AG09319 (cell line): ENCODE measurements around the gene SSPN.
"Not testable (repeated sequence)": the region's sequence is repeated elsewhere in the genome, so short reads cannot be mapped to it uniquely, and the experiment has no call there.

ENCODE experiments used
- DNase-seq: peaks from one replicate; pipeline ENCODE4 v3.0.0-alpha.2; 2010; ENCODE audit warnings: low read depth; ENCODE audit errors: extremely low read depth
- TF ChIP-seq, protein P1 (sequence below): IDR thresholded peaks from 2 replicates; pipeline ENCODE4 v1.5.1; 2011; ENCODE audit warnings: low read depth, mild to moderate bottlenecking, inconsistent platforms, low read length, moderate library complexity

SSPN gene

DNA sequence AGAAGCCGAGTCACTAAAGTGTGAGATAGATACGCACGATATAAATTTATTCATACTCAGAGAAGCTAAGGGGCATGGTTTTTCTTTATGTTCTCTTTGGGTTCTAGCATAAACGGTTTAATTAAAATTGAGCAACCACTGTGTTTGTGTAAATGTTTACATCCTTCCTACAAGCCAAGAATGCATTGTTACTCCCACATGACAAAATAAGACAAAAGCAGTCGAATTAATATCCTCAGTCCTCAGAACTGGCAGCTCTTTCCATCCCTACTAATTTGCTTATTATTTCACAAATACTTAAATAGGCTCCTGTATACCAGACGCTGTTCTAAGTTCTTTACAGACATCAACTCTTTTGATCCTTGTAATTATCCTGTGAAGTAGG, 32.0 kb downstream of the SSPN start:
- TF ChIP-seq, protein P1, sequence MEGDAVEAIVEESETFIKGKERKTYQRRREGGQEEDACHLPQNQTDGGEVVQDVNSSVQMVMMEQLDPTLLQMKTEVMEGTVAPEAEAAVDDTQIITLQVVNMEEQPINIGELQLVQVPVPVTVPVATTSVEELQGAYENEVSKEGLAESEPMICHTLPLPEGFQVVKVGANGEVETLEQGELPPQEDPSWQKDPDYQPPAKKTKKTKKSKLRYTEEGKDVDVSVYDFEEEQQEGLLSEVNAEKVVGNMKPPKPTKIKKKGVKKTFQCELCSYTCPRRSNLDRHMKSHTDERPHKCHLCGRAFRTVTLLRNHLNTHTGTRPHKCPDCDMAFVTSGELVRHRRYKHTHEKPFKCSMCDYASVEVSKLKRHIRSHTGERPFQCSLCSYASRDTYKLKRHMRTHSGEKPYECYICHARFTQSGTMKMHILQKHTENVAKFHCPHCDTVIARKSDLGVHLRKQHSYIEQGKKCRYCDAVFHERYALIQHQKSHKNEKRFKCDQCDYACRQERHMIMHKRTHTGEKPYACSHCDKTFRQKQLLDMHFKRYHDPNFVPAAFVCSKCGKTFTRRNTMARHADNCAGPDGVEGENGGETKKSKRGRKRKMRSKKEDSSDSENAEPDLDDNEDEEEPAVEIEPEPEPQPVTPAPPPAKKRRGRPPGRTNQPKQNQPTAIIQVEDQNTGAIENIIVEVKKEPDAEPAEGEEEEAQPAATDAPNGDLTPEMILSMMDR = no peak
- no peak for DNase-seq

DNA sequence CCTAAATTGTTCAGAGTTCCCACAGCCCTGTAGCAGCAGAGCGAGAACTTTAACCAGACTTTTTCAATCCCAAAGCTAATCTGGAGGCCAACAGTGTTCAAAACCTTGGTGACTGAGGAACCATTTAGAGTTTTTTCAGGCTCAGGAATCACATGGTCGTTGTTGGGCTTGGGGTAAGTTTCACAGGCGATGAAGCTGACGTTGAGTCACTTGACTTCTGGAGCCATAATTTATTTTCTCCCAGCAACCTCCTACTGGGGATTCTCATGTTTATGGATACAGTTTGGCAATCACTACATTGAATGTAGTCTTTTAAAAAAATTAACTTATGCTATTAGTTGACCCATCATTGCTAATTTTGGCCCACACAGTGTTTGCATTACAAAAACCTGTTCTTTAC, 34.5 kb downstream of the SSPN start:
- DNase-seq = no peak
- TF ChIP-seq, protein P1 = no peak

DNA sequence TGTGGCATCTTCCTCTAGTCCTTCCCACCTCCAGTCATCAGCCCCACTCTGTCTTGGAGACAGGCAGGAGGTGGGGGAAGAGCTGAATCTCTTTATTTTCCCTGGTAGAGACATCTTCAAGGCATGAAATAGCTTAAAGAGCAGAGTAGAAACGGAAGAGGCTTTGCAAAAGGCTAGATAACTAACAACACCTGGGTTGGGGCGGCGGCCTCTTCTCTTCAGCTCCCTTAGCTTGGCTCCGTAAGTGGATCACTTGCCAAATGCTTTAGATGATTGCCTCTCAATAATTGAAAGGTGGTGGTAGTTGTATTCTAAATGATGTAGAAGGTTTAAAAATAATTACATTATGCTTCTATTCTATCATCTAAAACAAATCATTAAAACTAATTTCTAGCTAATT, 36.1 kb downstream of the SSPN start:
- no peak for DNase-seq
- TF ChIP-seq, protein P1 = no peak

DNA sequence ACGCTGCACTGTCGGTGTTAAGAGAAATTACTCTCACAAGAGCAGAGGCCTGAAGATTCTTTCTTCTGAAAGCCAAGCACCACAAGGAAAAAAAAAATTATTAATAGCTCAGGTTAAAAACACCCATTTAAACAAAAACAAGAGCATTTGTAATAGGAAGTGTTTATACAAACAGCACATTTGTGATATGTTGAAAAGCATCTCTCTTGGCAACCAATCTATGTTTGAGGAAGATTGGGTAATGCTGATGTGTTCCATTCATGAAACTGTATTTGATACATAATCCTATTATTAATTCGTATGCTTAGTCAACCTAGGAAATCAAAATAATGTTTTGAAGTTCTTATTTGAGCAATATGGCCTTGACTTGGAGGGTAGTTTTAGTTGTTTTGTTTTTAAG, 36.5 kb downstream of the SSPN start:
- TF ChIP-seq, protein P1 = no peak
- DNase-seq = no peak

DNA sequence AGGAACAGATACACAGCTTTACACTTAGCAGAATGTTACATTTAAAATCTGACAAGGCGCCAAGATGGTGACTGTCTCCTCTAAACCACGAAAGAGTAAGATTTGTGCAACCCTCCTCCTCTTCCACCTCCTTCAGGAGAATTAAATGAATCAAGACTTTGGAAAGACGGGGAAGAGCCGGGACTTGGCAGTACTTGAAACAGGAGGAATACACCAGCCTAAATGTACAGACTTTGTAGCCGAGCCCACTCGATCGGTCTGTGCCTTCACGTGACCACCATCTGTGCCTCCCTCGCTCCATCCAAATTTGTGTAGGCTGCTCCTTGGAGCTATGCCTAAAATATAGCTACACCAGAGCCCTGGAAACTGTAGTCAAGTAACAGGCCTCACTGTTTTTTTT, 38.3 kb downstream of the SSPN start:
- TF ChIP-seq, protein P1 = no peak
- no peak for DNase-seq

DNA sequence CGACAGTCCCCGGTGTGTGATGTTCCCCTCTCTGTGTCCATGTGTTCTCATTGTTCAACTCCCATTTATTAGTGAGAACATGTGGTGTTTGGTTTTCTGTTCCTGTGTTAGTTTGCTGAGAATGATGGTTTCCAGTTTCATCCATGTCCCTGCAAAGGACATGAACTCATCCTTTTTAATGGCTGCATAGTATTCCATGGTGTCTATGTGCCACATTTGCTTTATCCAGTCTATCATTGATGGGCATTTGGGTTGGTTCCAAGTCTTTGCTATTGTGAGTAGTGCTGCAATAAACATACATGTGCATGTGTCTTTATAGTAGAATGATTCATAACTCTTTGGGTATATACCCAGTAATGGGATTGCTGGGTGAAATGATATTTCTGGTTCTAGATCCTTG, 40.1 kb downstream of the SSPN start:
- DNase-seq = not testable (repeated sequence)

DNA sequence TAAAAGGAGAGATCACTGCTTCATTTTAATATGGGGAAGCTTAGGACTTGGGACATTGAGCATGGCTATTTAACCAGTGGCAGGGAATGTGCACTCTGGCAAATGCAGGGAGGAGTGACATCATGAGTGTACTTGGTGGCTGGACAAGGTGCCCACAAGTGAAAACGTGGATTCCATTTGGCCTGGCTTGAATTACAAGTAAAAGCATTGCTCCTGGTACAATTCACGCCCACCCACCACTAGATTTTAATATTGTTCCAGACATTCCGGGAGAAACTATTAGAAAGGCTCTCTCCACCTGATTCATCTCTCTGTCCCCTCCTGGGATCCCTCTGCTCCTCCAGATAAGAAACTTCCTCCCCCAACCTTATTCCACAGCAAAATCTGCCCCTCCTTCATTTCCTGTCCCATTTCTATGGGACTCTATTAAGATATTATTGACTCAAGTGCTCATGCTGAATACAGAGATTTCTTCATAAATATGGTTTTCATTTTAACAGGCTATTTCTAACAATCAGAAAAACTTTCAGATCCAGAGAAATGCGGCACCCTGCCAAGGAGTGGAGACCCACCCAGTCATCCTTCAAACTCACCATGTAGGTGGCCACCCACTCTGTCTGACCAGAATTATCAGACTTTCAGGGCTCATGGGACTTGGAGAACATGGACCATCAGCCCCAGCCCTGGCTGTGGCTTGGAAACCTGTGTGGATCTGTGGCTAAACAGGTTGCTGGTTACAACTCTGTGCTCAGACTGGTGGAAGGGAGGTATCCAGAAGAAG, 43.2 kb downstream of the SSPN start:
- DNase-seq = no peak
- TF ChIP-seq, protein P1 = no peak
